Stomach (tissue), 4 donors: Measurements from ENCODE around the gene WDR70.

ENCODE experiments used
- CTCF ChIP-seq, 7 experiments: fragments of 450-650 bp in 4 of 7; fragments of 200-600 bp in 3 of 7; sonication (generic) in 3 of 7; IDR thresholded peaks; one replicate each; pipeline ENCODE4 v1.5.1; 2016 to 2019; ENCODE audit warnings: antibody characterized with exemption in 7 of 7, control low read depth in 2 of 7, mild to moderate bottlenecking in 1 of 7
- EP300 ChIP-seq: sonication (generic); formaldehyde crosslinking; IDR thresholded peaks from one replicate; pipeline ENCODE4 v1.6.1; 2017; ENCODE audit warnings: antibody characterized with exemption
- POLR2AphosphoS5 ChIP-seq, 3 donors: sonication (generic); formaldehyde crosslinking; IDR thresholded peaks; one replicate each; pipeline ENCODE4 v1.6.1; 2016; ENCODE audit warnings: antibody characterized with exemption in 3 of 3

DNA sequence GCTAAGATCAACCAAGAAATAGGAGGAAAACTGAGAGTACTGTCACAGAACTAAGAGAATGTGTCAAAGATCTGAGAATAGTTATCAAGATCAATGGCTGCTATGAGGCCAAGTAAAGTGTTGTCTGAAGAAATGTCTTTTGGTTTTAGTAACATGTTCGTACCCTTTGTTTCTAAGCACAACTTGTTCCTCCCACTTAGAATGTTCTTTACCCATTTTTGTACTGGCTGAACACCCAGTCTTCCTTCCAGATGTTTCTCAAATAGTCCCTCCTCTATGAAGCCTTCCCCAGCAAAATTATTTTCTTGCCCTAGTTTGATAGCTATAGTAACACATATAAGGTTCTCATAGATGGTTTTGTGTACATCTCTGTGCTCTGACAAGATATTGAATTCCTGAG lies 191.5 kb downstream of the WDR70 start:
- no peak for TF ChIP-seq POLR2AphosphoS5 (IDR thresholded peaks at IDR 0.05)
- TF ChIP-seq CTCF (IDR thresholded peaks at IDR 0.05) = no peak
- TF ChIP-seq EP300 = no peak
